Activated CD4-positive, alpha-beta T cell treated with anti-CD3 and anti-CD28 coated beads for 4 hours (primary cell): ENCODE data around the gene ZNF331.

Experiments
- DNase-seq, 2 donors: peaks; one replicate each; pipeline ENCODE4 v3.0.0-alpha.2; 2020

ZNF331 gene

DNA sequence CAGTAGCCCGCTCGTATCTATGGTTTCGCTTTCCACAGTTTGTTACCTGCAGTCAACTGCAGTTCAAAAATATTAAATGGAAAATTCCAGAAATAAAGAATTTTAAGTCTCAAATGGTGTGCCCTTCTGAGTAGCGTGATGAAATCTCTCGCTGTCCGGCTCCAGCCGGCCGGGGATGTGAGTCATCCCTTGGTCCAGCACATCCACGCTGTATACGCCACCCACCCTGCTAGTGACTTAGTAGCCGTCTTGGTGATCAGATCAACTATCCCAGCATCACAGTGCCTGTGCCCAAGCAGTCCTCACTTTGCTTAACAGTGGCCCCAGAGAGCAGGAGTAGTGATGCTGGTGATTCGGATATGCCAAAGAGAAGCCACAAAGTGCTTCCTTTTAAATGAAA is 40.0 kb downstream of the ZNF331 start:
- DNase-seq: no peak

DNA sequence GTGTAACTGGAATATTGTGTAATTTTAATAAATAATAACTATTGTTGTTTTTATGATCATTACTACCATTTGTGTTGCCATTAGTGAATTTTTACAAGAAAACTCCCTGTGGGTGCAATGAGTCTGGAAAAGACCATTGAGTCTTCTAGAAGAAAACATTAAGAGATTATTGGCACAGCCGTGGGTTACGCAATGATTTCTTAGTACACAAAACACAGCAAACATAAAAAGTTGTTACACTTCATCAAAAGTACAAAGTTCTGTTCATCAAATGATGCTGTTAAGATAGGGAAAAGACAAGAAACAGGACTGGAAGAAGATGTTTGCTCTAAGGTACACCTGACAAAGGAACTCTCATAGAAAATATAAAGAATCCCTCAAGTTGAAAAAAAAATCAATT is 41.6 kb downstream of the ZNF331 start:
- DNase-seq: no peak

DNA sequence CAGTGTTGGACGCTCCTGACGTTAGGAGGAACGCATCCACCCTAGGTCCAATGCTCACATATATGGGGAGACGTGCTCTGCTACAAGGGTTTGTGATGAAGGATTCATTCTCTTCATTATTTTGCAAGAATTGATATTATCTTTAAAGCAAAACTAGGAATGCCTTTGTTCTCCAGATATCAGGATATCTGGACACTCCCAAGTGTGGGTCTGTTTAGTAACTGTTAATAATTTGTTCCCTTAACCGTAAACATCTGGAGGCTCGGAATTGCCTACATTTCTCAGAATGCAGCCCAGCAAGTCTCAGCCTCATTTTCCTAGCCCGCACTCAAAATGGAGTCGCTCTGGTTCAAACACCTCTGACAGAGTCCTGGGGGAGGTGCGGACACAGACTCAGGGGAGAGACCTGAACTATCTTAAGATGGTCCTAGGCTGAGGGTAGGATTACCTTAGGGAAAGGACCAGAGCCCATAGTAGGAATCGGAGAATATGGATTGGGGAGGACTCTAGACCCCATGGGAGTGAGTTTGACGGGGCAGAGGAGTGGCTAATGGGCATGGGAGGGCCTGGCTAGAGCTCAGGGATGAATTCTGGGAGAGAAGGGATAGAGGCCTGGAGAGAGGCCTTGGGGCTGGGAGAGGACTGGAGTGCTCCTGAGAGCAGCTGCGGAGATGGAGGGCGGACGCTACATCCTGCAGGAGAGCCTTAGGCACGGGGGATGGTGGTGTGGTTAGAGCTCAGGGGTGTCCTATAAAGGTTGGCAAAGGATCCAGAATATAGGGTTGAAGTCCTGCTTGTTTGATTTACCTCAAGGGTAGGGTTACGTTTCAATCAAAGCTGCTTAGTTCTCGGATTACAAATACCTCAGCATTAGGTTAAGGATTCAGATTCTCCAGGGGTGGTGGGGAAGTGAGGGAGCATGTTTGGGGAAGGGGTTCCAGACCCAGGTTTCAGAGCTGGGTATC is 43.2 kb downstream of the ZNF331 start:
- DNase-seq: no peak

DNA sequence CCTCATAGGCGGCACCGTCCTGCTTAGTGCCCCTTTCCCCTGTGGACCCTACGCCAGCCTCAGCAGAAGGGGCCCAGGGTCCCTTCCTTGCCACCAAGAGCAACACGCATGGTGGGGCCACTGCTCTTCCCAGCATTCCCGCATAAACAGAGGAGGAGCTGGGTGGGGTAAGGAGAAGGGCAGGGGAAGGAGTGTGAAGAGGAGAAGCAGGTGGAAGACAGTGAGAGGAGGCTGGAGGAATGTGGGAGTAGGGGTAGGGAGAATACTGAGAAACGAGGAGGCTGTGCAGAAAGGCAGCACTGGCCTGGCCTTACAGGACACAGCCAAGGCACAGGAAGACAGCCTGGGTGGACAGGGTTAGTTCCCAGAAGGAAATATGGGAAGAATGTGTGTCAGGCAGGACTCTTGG is 43.9 kb downstream of the ZNF331 start:
- no peak for DNase-seq

DNA sequence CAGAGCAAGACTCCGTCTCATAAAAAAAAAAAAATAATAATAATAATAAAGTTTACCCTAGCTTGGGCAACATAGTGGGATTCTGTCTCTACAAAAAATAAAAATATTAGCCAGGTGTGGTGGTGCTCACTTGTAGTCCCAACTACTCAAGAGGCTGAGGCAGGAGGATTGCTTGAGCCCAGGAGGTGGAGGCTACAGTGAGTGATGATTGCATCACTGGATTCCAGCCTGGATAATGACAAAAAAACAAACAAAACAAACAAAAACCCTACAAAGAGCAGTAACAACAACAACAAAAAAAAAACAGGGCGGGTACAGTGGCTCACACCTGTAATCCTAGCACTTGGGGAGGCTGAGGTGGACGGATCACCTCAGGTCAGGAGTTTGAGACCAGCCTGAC is 45.2 kb downstream of the ZNF331 start:
- DNase-seq: no peak

DNA sequence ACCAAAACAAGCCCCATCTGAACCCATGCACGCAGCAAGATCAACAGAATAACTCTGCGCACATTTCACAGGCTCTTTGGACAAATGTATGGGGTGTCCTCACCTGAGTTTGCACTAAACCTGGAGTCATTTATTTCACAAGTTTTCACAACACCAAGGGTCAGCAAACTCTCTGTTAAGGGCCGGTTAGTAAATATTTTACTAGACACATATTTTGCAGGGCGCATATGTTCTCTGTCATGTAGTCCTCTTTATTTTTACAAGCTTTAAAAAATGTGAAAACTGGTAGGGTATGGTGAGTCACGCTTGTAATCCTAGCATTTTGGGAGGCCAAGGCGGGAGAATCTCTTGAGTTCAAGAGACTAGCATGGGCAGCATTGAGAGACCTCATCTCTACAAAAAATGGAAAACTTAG is 48.3 kb downstream of the ZNF331 start:
- no peak for DNase-seq

DNA sequence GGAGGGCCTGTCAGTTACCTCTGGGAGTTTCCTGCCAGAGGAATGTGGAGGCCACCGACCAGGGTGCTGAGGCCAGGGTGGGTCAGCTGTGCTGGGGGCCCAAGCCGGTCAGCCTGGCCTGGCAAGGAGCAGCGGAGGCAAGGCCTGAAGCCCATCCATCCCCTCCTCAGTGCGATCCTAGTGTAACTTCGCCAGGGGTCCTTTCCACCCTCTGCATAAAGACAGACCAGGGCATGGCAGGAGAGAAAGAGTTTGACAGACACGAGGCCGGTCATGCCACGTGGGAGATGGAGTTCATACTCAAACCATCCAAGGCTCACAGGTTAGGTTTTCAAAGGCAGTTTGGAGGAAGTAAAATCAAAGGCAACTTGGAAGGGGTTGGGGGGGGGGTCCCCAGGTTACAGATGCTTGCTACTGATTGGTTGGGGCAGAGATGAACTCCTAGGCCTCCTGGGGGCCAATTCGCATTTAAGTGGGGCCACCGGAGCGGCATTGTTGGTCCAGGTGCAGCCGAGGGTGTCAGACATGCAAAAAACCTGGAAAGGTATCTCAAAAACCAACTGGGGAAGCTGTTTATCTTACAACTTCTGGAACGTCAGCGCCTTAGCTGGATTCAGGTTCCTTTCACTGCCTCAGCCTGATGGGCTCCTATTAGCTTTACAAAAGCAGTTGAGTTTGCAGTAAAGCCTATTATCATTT is 57.0 kb downstream of the ZNF331 start:
- no peak for DNase-seq

DNA sequence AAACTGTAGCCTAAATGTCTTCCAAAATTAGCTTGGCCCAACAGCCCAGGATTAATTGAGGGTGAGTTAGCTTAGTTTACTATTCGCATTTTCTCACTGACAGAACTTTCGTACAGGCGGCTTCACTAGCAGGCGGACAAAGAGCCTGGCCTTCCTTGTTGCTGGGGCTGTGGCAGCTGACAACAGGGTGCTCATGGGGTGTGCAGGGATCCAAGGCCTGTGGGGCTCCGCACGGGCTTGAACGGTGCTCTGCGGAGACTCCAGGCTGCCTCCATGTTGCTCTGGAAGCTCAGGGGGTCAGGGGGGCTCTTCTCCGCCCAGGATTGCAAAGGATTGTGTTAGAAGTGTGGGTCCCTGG is 57.5 kb downstream of the ZNF331 start:
- no peak for DNase-seq

DNA sequence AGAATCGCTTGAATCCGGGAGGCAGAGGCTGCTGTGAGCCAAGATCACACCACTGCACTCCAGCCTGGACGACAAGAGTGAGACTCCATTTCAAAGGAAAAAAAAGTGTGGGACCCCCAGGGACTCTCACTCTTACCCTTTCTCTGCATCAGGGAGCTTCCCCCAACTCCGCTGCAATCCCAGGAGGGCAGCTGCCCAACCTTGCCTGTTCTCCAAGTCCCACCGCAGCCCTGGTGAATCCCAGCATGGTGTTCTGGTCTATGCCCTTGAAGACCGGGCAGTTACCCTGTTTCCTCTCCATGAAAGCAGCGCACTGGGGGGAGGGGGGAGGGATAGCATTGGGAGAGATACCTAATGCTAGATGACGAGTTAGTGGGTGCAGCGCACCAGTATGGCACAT is 58.1 kb downstream of the ZNF331 start:
- DNase-seq: no peak

DNA sequence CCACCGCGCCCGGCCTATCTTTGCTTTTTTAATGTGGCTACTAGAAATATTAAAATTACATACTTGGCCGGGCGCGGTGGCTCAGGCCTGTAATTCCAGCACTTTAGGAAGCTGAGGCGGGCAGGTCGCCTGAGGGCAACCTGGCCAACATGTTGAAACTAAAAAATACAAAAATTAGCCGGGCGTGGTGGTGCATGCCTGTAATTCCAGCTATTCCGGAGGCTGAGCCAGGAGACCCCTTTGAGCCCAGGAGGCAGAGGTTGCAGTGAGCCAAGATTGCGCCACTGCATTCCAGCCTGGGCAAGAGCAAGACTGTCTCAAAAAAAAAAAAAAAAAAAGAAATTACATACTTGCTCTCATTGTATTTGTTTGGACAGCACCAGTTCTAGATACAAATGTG is 59.1 kb downstream of the ZNF331 start:
- no peak for DNase-seq

DNA sequence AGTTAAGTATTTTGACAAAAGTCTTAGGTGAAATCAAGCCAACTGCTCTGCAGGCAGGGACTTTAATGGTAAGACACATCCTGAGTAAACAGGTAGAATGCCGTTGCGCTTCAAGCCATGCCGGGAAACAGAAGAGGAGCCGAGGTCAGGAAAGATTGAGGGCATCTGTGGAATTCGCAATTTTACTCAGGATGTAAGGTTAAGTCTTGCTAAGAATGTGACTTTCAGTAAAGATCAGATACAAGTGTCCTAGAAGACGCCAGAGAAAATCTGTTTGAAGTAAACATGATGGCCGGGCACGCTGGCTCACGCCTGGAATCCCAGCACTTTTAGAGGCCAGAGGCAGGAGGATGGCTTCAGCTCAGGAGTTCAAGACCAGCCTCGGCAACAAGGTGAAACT is 60.4 kb downstream of the ZNF331 start:
- DNase-seq: no peak

DNA sequence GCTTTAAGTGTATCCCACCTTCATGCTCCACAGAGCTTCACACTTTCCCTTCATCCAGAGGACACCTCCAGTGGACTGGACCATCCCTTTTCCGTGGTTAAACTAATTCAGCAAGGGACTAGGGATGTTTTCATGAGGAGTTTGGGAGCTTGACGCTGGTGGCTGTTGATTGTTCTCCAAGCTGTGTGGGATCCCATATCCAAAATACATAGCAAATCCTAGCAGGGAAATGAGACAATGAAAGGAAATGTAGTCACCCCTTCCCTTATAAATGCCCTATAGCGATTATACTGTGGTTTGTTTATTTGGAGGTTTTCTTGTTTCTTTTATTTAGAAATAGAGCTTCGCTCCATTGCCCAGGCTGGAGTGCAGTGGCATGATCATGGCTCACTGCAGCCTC is 62.3 kb downstream of the ZNF331 start:
- no peak for DNase-seq

DNA sequence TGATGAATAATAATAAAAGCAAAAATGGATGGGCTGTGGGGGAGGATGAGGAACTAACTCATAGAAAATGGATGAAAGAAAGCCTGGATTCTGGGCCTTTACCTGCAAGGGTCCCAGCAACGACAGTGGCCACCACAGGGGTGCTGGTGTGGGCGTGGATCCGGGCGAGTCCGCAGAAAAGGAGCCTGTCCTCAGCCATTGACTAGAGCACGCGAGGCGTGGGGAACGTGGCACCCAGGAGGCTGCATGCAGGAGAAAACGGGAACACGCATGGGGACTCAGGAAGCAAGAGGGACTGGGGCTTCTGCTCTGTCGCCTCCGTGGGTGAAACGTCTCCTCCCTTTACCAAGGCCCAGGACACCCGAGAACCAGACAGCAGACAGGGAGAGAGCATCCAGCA is 68.1 kb downstream of the ZNF331 start:
- DNase-seq: no peak

DNA sequence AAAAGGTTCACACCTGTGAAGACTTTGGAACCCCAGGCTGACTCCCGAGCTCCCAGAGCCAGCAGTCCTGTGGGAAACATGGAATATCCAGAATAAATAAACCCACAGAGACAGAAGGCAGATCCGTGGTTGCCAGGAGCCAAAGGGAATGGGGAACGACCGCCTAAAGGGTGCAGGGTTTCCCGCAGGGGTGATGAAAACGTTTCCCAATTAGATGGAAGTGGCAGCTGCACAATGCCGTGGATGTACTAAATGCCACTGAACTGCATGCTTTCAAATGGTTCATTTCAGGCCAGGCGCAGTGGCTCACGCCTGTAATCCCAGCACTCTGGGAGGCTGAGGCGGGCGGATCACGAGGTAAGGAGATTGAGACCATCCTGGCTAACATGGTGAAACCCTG is 70.4 kb downstream of the ZNF331 start:
- no peak for DNase-seq

DNA sequence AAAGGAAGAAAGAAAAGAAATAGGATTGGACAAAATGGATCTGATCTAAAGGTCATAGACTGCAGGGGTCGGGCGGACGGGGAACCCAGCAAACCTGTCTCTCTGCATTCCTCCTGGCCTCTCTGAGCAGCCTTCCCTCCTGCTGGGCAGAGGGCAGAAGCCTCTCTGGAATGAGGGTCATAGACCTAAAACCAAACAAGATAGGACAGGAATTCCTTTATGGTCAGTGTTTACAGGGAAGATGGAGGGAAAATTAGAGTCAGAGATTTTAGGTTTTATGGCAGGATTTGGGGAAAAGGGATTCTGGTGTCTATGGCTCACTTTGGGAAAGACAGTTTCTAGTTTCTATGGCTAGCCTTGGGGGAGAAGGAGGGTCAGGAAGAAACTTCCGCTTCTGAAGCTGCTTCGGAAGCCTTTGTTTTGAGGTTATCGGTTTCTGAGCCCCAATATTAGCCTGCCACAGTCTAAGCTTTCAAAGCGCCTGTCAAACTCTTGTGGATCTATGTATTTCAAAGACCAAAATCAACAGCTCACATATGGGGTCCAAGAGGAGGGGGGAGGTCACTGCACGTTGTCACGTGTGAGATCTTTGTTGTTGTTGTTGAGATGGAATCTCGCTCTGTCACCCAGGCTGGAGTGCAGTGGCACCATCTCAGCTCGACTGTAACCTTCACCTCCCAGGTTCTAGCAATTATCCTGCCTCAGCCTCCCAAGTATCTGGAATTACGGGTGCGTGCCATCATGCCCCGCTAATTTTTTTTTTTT is 75.0 kb downstream of the ZNF331 start:
- DNase-seq: no peak

DNA sequence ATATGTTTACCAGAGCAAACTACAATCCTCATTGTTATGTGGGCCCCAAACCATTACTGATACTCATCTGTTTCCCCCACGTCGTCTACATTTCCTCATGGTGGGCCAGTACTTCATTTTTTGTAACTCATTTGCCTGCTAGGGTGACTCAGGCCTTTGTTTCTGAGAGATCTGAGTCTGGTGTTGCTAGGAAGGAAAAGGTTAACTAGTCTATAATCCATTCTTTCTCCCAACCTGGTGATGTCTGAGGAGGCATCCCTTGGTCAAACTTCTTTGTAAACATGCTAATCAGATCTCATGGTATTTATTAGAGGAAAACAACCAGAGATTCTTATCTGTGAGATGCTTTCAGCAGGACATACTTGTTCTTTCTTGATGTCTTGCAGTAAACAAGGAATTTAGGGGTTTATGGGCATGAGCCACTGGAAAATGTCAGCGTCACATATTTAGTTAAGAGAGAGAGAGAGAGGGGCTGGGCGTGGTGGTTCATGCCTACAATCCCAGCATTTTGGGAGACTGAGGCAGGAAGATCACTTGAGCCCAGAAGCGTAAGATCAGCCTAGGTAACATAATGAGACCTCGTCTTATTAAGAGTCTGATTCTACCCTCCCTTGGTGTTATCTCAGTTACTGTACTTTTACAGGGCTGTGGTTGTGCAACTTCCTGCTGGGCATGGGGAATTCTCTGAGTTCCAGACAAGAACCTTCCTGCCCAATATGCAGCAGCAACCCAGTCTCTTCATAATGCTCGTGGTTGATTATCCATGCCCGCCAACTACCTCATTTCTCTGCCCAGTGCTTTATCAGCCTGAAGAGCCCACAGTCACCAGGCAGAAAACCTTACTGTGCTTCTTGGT is 84.2 kb downstream of the ZNF331 start:
- no peak for DNase-seq

DNA sequence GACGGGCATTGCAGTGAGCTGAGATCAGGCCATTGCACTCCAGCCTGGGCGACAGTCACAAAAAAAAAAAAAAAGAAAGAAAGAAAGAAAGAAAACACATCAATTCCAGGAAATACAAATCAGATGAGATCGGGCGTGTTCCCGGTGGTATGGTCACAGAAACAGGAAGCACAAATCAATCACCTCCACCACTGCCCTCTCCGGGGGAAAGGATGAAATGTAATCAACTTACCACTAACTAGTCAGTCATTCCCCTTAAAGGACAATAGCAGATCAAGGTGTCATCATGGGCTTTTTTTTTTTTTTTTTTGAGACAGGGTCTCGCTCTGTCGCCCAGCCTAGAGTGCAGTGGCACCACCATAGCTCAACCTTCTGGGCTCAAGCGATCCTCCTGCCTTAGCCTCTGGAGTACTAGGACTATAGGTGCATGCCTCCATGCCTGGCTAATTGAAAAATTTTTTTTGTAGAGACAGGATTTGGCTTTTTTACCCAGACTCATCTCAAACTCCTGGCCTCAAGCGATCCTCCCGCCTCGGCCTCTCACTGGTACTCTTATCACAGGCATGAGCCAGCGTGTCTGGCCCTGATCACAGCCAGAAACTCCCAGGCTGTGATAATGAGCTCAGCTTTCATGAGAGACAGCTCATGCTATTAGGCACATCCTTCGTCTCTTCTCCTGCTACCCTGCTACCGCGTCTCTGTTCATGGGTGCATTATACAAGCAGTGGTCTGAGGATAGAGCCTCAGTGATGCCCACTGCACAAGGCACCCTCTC is 87.0 kb downstream of the ZNF331 start:
- no peak for DNase-seq

DNA sequence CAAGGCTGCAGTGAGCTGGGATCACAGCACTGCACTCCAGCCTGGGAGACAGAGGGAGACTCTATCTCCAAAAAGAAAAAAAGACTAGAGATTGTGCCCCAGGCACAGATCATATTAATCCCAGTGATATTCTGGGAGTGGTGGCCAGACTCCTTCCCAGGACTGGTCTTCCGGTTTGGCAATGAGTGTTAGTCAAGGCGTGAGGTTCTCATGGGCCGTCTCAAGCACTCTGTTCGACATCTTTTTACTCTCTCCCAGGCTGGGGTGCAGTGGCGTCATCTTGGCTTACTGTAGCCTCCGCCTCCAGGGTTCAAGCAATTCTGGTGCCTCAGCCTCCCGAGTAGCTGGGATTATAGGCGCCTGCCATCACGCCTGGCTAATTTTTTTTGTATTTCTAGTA is 88.5 kb downstream of the ZNF331 start:
- no peak for DNase-seq

DNA sequence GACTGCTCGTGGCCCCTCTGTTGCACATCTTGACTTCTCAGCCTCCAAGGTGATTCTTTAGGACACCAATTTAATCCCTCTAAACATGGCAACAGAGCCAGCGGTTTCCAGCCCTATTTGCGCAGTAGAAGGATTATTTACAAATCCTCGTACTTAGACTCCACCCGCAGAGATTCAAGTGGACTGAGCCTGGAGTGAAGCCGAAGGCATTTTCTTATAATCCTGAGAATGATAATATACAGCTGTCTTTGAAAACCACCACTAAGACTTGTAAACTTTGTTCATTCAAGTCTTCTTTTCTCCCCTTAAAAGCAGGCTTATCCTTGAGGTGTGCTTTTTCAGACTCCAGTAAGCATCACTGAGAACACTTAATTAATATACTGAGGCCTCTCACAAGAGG is 89.0 kb downstream of the ZNF331 start:
- DNase-seq: no peak
